Tibial nerve (tissue), 4 donors: ENCODE data around the gene F10.

Experiments
- CTCF ChIP-seq, 5 experiments: fragments of 200-600 bp in 3 of 5; fragments of 450-650 bp in 2 of 5; sonication (generic) in 3 of 5; IDR thresholded peaks; one replicate each; pipeline ENCODE4 v1.5.1; 2016 to 2019; ENCODE audit warnings: antibody characterized with exemption in 5 of 5, mild to moderate bottlenecking in 3 of 5, moderate library complexity in 2 of 5
- EP300 ChIP-seq, 2 donors: sonication (generic); formaldehyde crosslinking; IDR thresholded peaks; one replicate each; pipeline ENCODE4 v1.6.1; 2017; ENCODE audit warnings: antibody characterized with exemption in 2 of 2, mild to moderate bottlenecking in 1 of 2

DNA sequence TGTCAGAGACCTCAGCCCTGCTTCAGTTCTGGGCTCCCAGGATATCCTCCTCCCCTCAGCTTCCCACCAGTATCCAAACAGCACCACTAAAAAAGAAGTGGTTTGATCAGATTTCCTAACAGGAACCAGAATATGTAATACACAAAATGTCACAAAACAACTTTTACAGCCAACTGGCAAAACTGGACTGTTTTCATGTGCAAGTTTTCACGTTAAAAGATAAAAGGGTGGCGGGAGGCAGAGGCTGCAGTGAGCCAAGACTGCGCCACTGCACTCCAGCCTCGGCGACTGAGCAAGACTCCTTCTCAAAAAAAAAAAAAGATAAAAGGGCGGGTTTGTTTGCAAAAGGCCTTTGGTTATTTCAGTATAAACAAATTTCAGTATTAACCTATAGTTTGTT is 72.8 kb downstream of the F10 start:
- TF ChIP-seq CTCF (IDR thresholded peaks at IDR 0.05) (no peak), EP300 (IDR thresholded peaks at IDR 0.05) (no peak)
